Vagina (tissue), 2 donors: ENCODE results near the gene CUL4A. TPM values are rescaled to one million over a fixed set of nuclear protein-coding genes. Genes with fewer than 3 reads are reported as not detected.

Source experiments
- DNase-seq, 2 donors: peaks; one replicate each; pipeline ENCODE4 v3.0.0-alpha.2; 2017; ENCODE audit errors: extremely low spot score in 2 of 2
- H3K27ac ChIP-seq: fragments of 200-600 bp; sonication (generic); one replicate; pipeline ENCODE4 v1.5.1; 2019
- H3K27me3 ChIP-seq: fragments of 200-600 bp; sonication (generic); one replicate; pipeline ENCODE4 v1.5.1; 2019
- H3K36me3 ChIP-seq, 2 donors: fragments of 200-600 bp; sonication (generic); one replicate each; pipeline ENCODE4 v1.5.1; 2017 to 2019
- H3K4me1 ChIP-seq: fragments of 200-600 bp; sonication (generic); one replicate; pipeline ENCODE4 v1.5.1; 2019
- H3K4me3 ChIP-seq, 2 donors: fragments of 200-600 bp; sonication (generic); 1 replicate in 1 of 2; 2 replicates in 1 of 2; pipeline ENCODE4 v1.5.1; 2016 to 2019
- H3K9me3 ChIP-seq: fragments of 200-600 bp; sonication (generic); one replicate; pipeline ENCODE4 v1.5.1; 2019
- CTCF ChIP-seq, 3 experiments: fragments of 450-650 bp in 2 of 3; fragments of 200-600 bp in 1 of 3; sonication (generic) in 1 of 3; IDR thresholded peaks; one replicate each; pipeline ENCODE4 v1.5.1; 2017 to 2019; ENCODE audit warnings: antibody characterized with exemption in 3 of 3, mild to moderate bottlenecking in 2 of 3, moderate library complexity in 2 of 3
- POLR2A ChIP-seq, 2 donors: fragments of 450-650 bp; IDR thresholded peaks; one replicate each; pipeline ENCODE4 v1.6.1; 2017; ENCODE audit warnings: antibody characterized with exemption in 2 of 2, mild to moderate bottlenecking in 2 of 2, moderate library complexity in 2 of 2
- POLR2AphosphoS5 ChIP-seq, 2 donors: sonication (generic); formaldehyde crosslinking; IDR thresholded peaks; one replicate each; pipeline ENCODE4 v1.9.0; 2017; ENCODE audit warnings: antibody characterized with exemption in 2 of 2, mild to moderate bottlenecking in 2 of 2, low read depth in 1 of 2; ENCODE audit not compliant: insufficient read depth in 1 of 2
- intact Hi-C: fragments of 100-400 bp; cut with DNase I; formaldehyde crosslinking; loops from one replicate; pipeline ENCODE4 v1.15.1; 2023
- total RNA-seq: library from RNA; depleted of rRNA; stranded (reverse); fragments of >200 nt; gene quantifications from one replicate; pipeline ENCODE4 v1.2.3, GENCODE V29; 2016

Gene CUL4A
- total RNA-seq, 1 donor from 2014 or later: 110 TPM

- Histone ChIP-seq H3K4me3 (no peak overlapping the region), H3K27me3 (no peaks in the 10 kb centered on the region), H3K4me1 (no peaks in the 10 kb centered on the region), H3K9me3 (no peaks in the 10 kb centered on the region), H3K36me3 (peaks cover 0 to 13% of the 10 kb centered on the region in 2 donors), H3K27ac (no peak overlapping the region)
- no peak for DNase-seq
- TF ChIP-seq POLR2AphosphoS5 (IDR thresholded peaks at IDR 0.05; ENCODE audit: insufficient read depth in 1 of 2, low read depth in 1 of 2): no peak
- TF ChIP-seq CTCF (IDR thresholded peaks at IDR 0.05): no peak
- TF ChIP-seq POLR2A (IDR thresholded peaks at IDR 0.05): no peak
- intact Hi-C loops: no loop called here
Measured at GRCh38 chr13:113267642-113268405, 58.4 kb downstream of the CUL4A start.

GRCh38 chr13:113272031-113272430, 62.6 kb downstream of the CUL4A start:
- Histone ChIP-seq H3K9me3 (no peaks in the 10 kb centered on the region), H3K36me3 (no peaks in the 10 kb centered on the region), H3K4me3 (no peak overlapping the region), H3K4me1 (no peaks in the 10 kb centered on the region), H3K27ac (no peak overlapping the region), H3K27me3 (no peaks in the 10 kb centered on the region)
- TF ChIP-seq POLR2A (IDR thresholded peaks at IDR 0.05) (no peak), CTCF (IDR thresholded peaks at IDR 0.05) (no peak), POLR2AphosphoS5 (IDR thresholded peaks at IDR 0.05; ENCODE audit: insufficient read depth in 1 of 2, low read depth in 1 of 2) (no peak)
- intact Hi-C loops: no loop called here
- DNase-seq: no peak

- no peak overlapping the region for H3K4me3 ChIP-seq
- no peaks in the 10 kb centered on the region for H3K9me3 ChIP-seq
- intact Hi-C loops: no loop called here
- no peak for DNase-seq
- TF ChIP-seq POLR2A (IDR thresholded peaks at IDR 0.05): no peak
- no peak for TF ChIP-seq CTCF (IDR thresholded peaks at IDR 0.05)
- no peak for TF ChIP-seq POLR2AphosphoS5 (IDR thresholded peaks at IDR 0.05; ENCODE audit: insufficient read depth in 1 of 2, low read depth in 1 of 2)
- no peaks in the 10 kb centered on the region for H3K36me3 ChIP-seq
- no peaks in the 10 kb centered on the region for H3K4me1 ChIP-seq
- H3K27ac ChIP-seq: no peak overlapping the region
- no peaks in the 10 kb centered on the region for H3K27me3 ChIP-seq
Measured at GRCh38 chr13:113272701-113273181, 63.3 kb downstream of the CUL4A start.

- Histone ChIP-seq H3K9me3 (no peaks in the 10 kb centered on the region), H3K4me1 (no peaks in the 10 kb centered on the region), H3K4me3 (no peak overlapping the region), H3K27me3 (no peaks in the 10 kb centered on the region), H3K36me3 (no peaks in the 10 kb centered on the region), H3K27ac (no peak overlapping the region)
- DNase-seq: no peak
- TF ChIP-seq POLR2AphosphoS5 (IDR thresholded peaks at IDR 0.05; ENCODE audit: insufficient read depth in 1 of 2, low read depth in 1 of 2) (no peak), CTCF (IDR thresholded peaks at IDR 0.05) (no peak), POLR2A (IDR thresholded peaks at IDR 0.05) (no peak)
- intact Hi-C loops: no loop called here
Measured at GRCh38 chr13:113273321-113273720, 63.9 kb downstream of the CUL4A start.
